ENCODE data around the gene CNTFR.

DNA sequence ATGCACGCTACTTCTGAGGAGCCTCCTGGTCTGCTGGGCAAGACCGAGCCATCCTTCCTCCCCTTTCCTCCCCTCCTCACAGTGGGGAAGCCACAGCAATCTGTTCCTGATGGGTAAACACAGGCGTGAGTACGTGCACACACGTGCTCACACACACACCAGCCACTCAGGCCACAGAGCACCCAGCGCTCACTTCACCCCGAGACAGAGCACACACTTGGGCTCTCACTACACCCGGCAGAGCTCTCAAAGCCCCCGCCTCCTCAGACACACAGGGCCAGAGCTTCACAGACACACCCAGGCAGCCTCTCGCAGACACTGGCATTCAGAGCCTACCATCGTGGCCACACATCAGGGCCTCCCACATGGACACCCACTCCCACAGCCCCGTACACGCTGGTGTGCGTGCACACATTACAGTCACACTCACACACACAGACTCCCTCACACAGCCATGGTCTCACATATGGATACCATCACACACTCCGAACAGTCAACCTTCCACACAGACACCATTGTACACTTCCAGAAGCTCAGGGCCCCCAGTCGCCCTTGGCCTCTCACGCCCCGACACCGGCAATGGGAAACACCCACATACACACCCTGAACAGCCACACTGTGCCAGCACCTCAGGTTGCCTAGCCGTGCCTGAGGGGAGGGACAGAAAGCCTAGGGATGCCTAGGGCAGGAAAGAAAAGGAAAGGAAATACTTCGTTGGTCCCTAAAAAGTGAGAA is 13.5 kb downstream of the CNTFR start:
- TF ChIP-seq, protein P1, sequence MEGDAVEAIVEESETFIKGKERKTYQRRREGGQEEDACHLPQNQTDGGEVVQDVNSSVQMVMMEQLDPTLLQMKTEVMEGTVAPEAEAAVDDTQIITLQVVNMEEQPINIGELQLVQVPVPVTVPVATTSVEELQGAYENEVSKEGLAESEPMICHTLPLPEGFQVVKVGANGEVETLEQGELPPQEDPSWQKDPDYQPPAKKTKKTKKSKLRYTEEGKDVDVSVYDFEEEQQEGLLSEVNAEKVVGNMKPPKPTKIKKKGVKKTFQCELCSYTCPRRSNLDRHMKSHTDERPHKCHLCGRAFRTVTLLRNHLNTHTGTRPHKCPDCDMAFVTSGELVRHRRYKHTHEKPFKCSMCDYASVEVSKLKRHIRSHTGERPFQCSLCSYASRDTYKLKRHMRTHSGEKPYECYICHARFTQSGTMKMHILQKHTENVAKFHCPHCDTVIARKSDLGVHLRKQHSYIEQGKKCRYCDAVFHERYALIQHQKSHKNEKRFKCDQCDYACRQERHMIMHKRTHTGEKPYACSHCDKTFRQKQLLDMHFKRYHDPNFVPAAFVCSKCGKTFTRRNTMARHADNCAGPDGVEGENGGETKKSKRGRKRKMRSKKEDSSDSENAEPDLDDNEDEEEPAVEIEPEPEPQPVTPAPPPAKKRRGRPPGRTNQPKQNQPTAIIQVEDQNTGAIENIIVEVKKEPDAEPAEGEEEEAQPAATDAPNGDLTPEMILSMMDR (conservative IDR thresholded peaks at IDR 0.05; ENCODE audit: low read length), result no peak
- TF ChIP-seq EZH2phosphoT487 (IDR thresholded peaks at IDR 0.05; ENCODE audit: borderline replicate concordance, low read depth, low read length), result no peak

Measured in OCI-LY7 (cell line).